H9 (cell line): Measurements from ENCODE around the gene SFTPA2. TPM values are rescaled to one million over a fixed set of nuclear protein-coding genes. Genes with fewer than 3 reads are reported as not detected.

Experiments used
- DNase-seq: peaks from one replicate; pipeline ENCODE4 v3.0.0-alpha.2; 2017
- H2AFZ ChIP-seq: one replicate; pipeline ENCODE4 v1.6.1; 2013; ENCODE audit warnings: mild to moderate bottlenecking, low read length, control low read depth, moderate library complexity
- H2AK5ac ChIP-seq: 2 replicates; pipeline ENCODE4 v1.6.1; 2013; ENCODE audit warnings: low read length, control low read depth, mixed read lengths; ENCODE audit not compliant: insufficient read length
- H2BK120ac ChIP-seq: one replicate; pipeline ENCODE4 v1.6.1; 2013; ENCODE audit warnings: low read depth, mild to moderate bottlenecking, low read length, control low read depth, inconsistent platforms; ENCODE audit not compliant: poor library complexity, severe bottlenecking
- H2BK12ac ChIP-seq: 2 replicates; pipeline ENCODE4 v1.6.1; 2013; ENCODE audit warnings: low read length, control low read depth, mixed read lengths, low read depth; ENCODE audit not compliant: insufficient read length
- H2BK15ac ChIP-seq: 2 replicates; pipeline ENCODE4 v1.6.1; 2013; ENCODE audit warnings: low read depth, low read length, control low read depth
- H2BK20ac ChIP-seq: one replicate; pipeline ENCODE4 v1.6.1; 2013; ENCODE audit warnings: low read depth, mild to moderate bottlenecking, low read length, control low read depth, inconsistent platforms; ENCODE audit not compliant: poor library complexity, severe bottlenecking
- H2BK5ac ChIP-seq: 2 replicates; pipeline ENCODE4 v1.6.1; 2013; ENCODE audit warnings: low read length, control low read depth, mixed read lengths; ENCODE audit not compliant: insufficient read length
- H3K14ac ChIP-seq: 2 replicates; pipeline ENCODE4 v1.6.1; 2013; ENCODE audit warnings: low read length, control low read depth; ENCODE audit not compliant: insufficient read depth
- H3K18ac ChIP-seq: 2 replicates; pipeline ENCODE4 v1.6.1; 2013; ENCODE audit warnings: low read depth, mild to moderate bottlenecking, mixed read lengths, low read length, control low read depth; ENCODE audit not compliant: insufficient read length
- H3K23ac ChIP-seq: 2 replicates; pipeline ENCODE4 v1.6.1; 2013; ENCODE audit warnings: low read length, control low read depth, mixed read lengths, low read depth; ENCODE audit not compliant: insufficient read length
- H3K23me2 ChIP-seq: 2 replicates; pipeline ENCODE4 v1.6.1; 2013; ENCODE audit warnings: low read depth, mild to moderate bottlenecking, mixed read lengths, low read length, control low read depth; ENCODE audit not compliant: insufficient read length, poor library complexity, severe bottlenecking
- H3K27ac ChIP-seq: 2 replicates; pipeline ENCODE4 v1.5.1; 2013; ENCODE audit warnings: low read length, control low read depth, mixed read lengths, low read depth; ENCODE audit not compliant: insufficient read length
- H3K27me3 ChIP-seq: 2 replicates; pipeline ENCODE4 v1.6.1; 2013; ENCODE audit warnings: low read length, control low read depth, inconsistent platforms; ENCODE audit not compliant: insufficient read depth
- H3K4ac ChIP-seq: 2 replicates; pipeline ENCODE4 v1.6.1; 2013; ENCODE audit warnings: low read depth, mild to moderate bottlenecking, control low read depth, inconsistent platforms, low read length, moderate library complexity
- H3K4me1 ChIP-seq: 2 replicates; pipeline ENCODE4 v1.6.1; 2013; ENCODE audit warnings: low read length, control low read depth, inconsistent platforms; ENCODE audit not compliant: insufficient read depth
- H3K4me2 ChIP-seq: 2 replicates; pipeline ENCODE4 v1.6.1; 2013; ENCODE audit warnings: low read length, control low read depth, mixed read lengths; ENCODE audit not compliant: insufficient read length, insufficient read depth
- H3K56ac ChIP-seq: 2 replicates; pipeline ENCODE4 v1.6.1; 2013; ENCODE audit warnings: low read depth, mild to moderate bottlenecking, mixed read lengths, low read length, control low read depth; ENCODE audit not compliant: insufficient read length
- H3K79me1 ChIP-seq: 2 replicates; pipeline ENCODE4 v1.6.1; 2013; ENCODE audit warnings: low read depth, mild to moderate bottlenecking, moderate library complexity, low read length, control low read depth, inconsistent platforms; ENCODE audit not compliant: insufficient read depth, poor library complexity, severe bottlenecking
- H3K79me2 ChIP-seq: 2 replicates; pipeline ENCODE4 v1.6.1; 2013; ENCODE audit warnings: low read length, control low read depth, inconsistent platforms; ENCODE audit not compliant: insufficient read depth
- H3K9ac ChIP-seq: 2 replicates; pipeline ENCODE4 v1.6.1; 2013; ENCODE audit warnings: low read length, control low read depth, mixed read lengths; ENCODE audit not compliant: insufficient read length; ENCODE audit errors: extremely low read depth
- H3K9me3 ChIP-seq: one replicate; pipeline ENCODE4 v1.6.1; 2013; ENCODE audit warnings: low read depth, low read length, inconsistent platforms; ENCODE audit not compliant: control insufficient read depth
- H3T11ph ChIP-seq: one replicate; pipeline ENCODE4 v1.6.1; 2013; ENCODE audit warnings: mild to moderate bottlenecking, low read length, control low read depth, inconsistent platforms
- H4K20me1 ChIP-seq: one replicate; pipeline ENCODE4 v1.6.1; 2013; ENCODE audit not compliant: control insufficient read depth, insufficient read length, insufficient read depth
- H4K5ac ChIP-seq: 2 replicates; pipeline ENCODE4 v1.6.1; 2013; ENCODE audit warnings: low read depth, mild to moderate bottlenecking, mixed read lengths, low read length, control low read depth; ENCODE audit not compliant: insufficient read length
- H4K8ac ChIP-seq: replicated peaks from 2 replicates; pipeline ENCODE4 v1.6.1; 2013; ENCODE audit warnings: low read length, control low read depth, mixed read lengths, low read depth; ENCODE audit not compliant: insufficient read length
- H4K91ac ChIP-seq: 2 replicates; pipeline ENCODE4 v1.6.1; 2013; ENCODE audit warnings: low read depth, mild to moderate bottlenecking, moderate library complexity, mixed read lengths, low read length, control low read depth; ENCODE audit not compliant: insufficient read length
- H3K27ac Mint-ChIP-seq, 3 experiments: 2 replicates in 2 of 3; 3 replicates in 1 of 3; pipeline ENCODE4 v1.8.0; 2020 to 2021; ENCODE audit warnings: mixed read lengths in 3 of 3, mild to moderate bottlenecking in 1 of 3, moderate library complexity in 1 of 3
- H3K27me3 Mint-ChIP-seq: 2 replicates; pipeline ENCODE4 v1.8.0; 2021; ENCODE audit warnings: low read depth, mild to moderate bottlenecking, moderate library complexity, mixed read lengths
- H3K36me3 Mint-ChIP-seq, 3 experiments: 2 replicates in 2 of 3; 3 replicates in 1 of 3; pipeline ENCODE4 v1.8.0; 2020 to 2021; ENCODE audit warnings: low read depth in 3 of 3, mixed read lengths in 3 of 3; ENCODE audit not compliant: insufficient read depth in 1 of 3
- H3K4me1 Mint-ChIP-seq, 2 experiments: 2 replicates each; pipeline ENCODE4 v1.8.0; 2020; ENCODE audit warnings: mixed read lengths in 2 of 2
- H3K4me3 Mint-ChIP-seq, 2 experiments: 2 replicates in 1 of 2; 3 replicates in 1 of 2; pipeline ENCODE4 v1.8.0; 2020 to 2021; ENCODE audit warnings: mild to moderate bottlenecking in 2 of 2, mixed read lengths in 2 of 2, moderate library complexity in 1 of 2
- H3K9me3 Mint-ChIP-seq, 2 experiments: 2 replicates in 1 of 2; 3 replicates in 1 of 2; pipeline ENCODE4 v1.8.0; 2020; ENCODE audit warnings: mild to moderate bottlenecking in 2 of 2, mixed read lengths in 2 of 2, moderate library complexity in 1 of 2
- WGBS: extraction: QIAGEN DNeasy Blood & Tissue Kit; methylation state at CpG from one replicate; pipeline ENCODE4 v1.1.7; 2013; ENCODE audit warnings: missing lambda C conversion rate, low lambda C conversion rate, mixed read lengths; ENCODE audit not compliant: insufficient read length; ENCODE audit errors: extremely low coverage; 5-methylcytosine and 5-hydroxymethylcytosine counted together
- long read RNA-seq: library from polyadenylated mRNA; unstranded; transcript quantifications from one replicate; pipeline ENCODE4 v2.0.0, GENCODE V29; 2020
- total RNA-seq: library from RNA; stranded (reverse); gene quantifications from 2 replicates; pipeline ENCODE4 v1.2.1, GENCODE V29; 2021
- TF ChIP-seq, protein P1 (sequence below): fragments of 200-600 bp; sonication (generic); conservative IDR thresholded peaks from 3 replicates; pipeline ENCODE4 v1.8.0; 2021; ENCODE audit warnings: antibody characterized with exemption, mild to moderate bottlenecking

SFTPA2 gene
- total RNA-seq: not detected in 2 replicates
- long read RNA-seq: 0 reads

DNA sequence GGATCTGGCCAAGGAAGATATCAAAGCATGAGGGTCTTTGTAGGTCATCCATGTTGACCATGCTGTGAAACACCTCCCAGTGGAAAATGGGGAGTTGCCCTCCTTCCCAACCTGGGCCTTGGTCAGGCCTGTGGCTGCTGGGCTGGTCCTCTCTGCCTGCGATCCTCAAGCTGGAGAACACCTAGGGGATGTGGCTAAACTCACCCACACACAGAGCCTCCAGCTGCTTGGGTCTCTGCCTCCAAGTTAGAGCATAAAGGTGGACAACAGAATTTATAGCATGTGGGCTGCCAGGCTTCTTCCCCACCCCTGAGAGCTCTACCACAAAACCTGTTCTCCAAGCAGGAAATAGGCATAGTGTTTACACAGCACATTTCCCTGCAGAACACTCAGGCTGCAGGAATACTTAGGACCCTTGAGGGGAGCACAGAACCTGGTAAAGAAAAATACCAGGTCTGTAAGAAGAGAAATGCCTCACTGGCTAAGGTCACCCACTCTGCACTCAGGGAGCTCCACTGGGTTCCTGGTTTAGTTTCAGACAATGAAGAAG lies at the start of gene SFTPA2:
Gene SFTPA2 (minus strand): TSS at position 248 of the 550 bp plus-strand sequence. CDS start 924 bp downstream, outside the sequence.
- Mint-ChIP-seq H3K9me3 (no peaks in the 10 kb centered on the region; a peak in 1 of 5 replicates), H3K4me1 (peaks cover 8 to 9% of the 10 kb centered on the region in 2 experiments), H3K36me3 (no peaks in the 10 kb centered on the region), H3K27ac (no peak within 1 kb of the TSS; a peak in 1 of 7 replicates), H3K27me3 (peaks cover 22% of the 10 kb centered on the region), H3K4me3 (no peak within 1 kb of the TSS; a peak in 1 of 5 replicates)
- no peak within 1 kb of the TSS for H2BK15ac ChIP-seq
- no peak within 1 kb of the TSS for H2AK5ac ChIP-seq
- H2BK20ac ChIP-seq: no peak within 1 kb of the TSS
- no peak within 1 kb of the TSS for H3K23ac ChIP-seq
- no peak within 1 kb of the TSS for H3K27ac ChIP-seq
- no peak within 1 kb of the TSS for H3K18ac ChIP-seq
- H4K8ac ChIP-seq: no peak within 1 kb of the TSS
- no peak within 1 kb of the TSS for H3T11ph ChIP-seq
- no peak within 1 kb of the TSS for H2BK5ac ChIP-seq
- H4K91ac ChIP-seq: no peak within 1 kb of the TSS
- no peaks in the 10 kb centered on the region for H3K79me2 ChIP-seq
- no peak within 1 kb of the TSS for H3K9ac ChIP-seq
- no peak within 1 kb of the TSS for H2BK120ac ChIP-seq
- no peak within 1 kb of the TSS for H3K4me2 ChIP-seq
- H2AFZ ChIP-seq: no peak within 1 kb of the TSS
- H4K20me1 ChIP-seq: no peaks in the 10 kb centered on the region
- no peaks in the 10 kb centered on the region for H3K27me3 ChIP-seq
- TF ChIP-seq, protein P1, sequence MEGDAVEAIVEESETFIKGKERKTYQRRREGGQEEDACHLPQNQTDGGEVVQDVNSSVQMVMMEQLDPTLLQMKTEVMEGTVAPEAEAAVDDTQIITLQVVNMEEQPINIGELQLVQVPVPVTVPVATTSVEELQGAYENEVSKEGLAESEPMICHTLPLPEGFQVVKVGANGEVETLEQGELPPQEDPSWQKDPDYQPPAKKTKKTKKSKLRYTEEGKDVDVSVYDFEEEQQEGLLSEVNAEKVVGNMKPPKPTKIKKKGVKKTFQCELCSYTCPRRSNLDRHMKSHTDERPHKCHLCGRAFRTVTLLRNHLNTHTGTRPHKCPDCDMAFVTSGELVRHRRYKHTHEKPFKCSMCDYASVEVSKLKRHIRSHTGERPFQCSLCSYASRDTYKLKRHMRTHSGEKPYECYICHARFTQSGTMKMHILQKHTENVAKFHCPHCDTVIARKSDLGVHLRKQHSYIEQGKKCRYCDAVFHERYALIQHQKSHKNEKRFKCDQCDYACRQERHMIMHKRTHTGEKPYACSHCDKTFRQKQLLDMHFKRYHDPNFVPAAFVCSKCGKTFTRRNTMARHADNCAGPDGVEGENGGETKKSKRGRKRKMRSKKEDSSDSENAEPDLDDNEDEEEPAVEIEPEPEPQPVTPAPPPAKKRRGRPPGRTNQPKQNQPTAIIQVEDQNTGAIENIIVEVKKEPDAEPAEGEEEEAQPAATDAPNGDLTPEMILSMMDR: no peak
- H3K79me1 ChIP-seq: no peaks in the 10 kb centered on the region
- no peak within 1 kb of the TSS for H3K14ac ChIP-seq
- no CpG with 5 or more reads among the region's 1 CpG for WGBS
- no peak within 1 kb of the TSS for H3K4ac ChIP-seq
- H4K5ac ChIP-seq: no peak within 1 kb of the TSS
- no peak within 1 kb of the TSS for H2BK12ac ChIP-seq
- no peak within 1 kb of the TSS for H3K56ac ChIP-seq
- no peaks in the 10 kb centered on the region for H3K23me2 ChIP-seq
- DNase-seq: no peak
- H3K9me3 ChIP-seq: no peaks in the 10 kb centered on the region
- no peaks in the 10 kb centered on the region for H3K4me1 ChIP-seq
